ENCODE results near the gene KIAA1328.

KIAA1328 gene

DNA sequence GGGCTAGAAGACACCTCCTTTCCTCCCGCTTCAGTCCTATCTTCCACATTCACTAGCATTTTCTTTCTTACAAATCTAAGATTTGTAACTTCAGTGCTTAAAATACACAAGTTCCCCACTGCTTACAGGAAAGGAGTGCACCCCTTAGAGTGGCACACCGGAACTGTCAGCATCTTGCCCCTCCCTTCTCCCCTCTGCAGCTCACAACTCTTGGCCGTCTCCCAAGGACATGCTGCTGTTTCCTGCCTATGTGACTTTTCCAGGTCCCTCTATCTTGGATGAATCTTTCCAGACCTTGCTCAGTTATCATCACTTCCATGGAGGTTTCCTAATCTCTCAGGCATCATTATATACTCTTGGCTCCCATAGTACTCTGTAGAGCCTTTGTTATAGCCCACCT, 401.8 kb downstream of the KIAA1328 start:
- DNase-seq, result no peak

DNA sequence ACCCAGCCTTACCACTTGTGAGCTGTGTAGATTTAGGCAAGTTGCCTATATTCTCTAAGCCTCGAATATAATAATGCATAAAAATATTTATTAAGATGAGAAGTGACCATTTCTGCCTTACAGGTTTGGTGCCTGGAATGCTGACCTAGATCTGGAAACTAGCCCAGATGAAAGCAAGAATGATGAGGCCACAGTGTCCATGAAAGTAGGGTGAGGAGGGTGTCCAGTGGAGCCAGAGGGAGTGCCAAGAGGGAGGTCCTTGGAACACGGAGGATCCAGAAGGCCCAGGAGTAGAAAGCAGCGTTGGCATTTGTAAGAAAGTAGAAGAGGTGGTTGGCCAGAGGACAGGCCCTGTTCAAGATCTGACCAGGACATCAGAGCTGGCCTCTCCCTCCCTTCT, 402.3 kb downstream of the KIAA1328 start:
- no peak for DNase-seq

DNA sequence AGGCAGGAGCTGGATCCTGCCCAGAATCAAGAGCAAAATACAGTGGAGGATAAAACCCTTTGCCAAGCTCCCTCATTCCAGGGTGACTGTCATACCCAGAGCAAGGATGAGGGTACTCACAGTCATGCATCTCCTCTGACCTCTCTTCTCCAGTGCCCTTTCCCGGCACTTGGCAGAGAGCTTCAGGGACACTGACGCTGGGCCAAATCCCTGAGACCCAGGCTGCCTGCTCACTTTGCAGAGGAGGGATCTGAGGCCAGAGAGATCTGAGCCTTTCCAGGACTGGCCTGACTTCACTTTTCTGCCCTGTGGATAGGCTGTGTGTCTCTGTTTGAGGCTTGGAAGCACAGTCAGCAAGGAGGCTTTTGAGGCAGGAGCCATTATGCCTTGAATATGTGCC, 406.7 kb downstream of the KIAA1328 start:
- no peak for DNase-seq

DNA sequence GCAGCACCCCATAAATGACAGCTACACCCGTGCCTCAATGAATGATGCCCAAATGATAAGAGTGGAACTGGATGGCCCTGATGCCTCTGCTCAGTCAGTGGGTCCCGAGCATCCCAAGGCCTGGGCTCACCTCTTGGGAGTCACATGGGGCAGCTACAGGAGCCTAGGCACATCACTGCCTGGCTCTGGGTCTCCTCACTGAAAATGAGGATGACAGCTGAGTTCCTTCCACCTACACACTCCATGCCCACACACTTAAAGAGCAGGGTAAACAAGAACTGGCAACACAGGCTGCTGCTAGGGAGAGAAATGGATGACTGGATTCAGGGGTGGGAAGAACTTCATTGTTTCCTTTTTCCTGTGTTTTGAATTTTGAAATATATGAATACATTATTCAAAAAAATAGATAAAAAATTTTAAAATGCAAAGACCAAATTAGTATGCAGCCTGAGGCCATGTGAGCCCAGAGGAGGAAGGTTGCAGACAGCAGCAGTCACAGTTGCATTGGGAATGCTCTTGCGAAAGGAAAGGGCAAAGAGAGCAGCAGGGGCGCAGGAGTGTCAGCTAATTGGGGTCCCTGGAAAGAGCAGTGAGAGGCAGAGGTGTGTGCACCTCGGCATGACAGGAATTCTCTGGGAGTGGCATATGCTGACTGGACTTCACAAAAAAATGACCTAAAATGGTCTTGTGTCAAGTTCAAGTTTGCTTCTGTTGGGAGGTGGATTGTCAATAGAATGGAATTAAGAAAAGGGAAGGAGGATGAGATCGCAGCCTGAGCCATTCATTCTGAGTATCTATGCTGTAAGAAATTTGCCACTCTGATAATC, 409.6 kb downstream of the KIAA1328 start:
- no peak for DNase-seq

DNA sequence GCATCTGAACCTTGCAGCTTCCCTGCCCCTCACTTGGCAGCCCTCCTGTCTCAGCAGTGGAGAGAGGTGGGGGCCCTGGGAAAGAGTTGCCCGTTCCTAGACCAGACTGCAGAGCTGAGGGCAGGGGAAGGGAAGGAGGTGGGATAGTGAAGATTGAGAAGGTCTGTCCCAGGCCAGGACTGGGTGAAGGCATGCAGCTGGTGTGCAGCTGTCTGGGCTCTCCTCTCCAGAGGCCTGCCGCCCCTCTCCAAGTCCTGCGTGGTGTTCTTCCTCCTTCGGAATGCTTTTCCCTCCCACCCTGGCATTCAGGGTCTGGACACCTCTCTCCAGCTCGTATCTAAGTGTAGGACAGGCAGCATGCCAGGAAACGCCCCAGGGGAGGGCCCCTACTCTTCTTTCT, 413.2 kb downstream of the KIAA1328 start:
- no peak for DNase-seq

DNA sequence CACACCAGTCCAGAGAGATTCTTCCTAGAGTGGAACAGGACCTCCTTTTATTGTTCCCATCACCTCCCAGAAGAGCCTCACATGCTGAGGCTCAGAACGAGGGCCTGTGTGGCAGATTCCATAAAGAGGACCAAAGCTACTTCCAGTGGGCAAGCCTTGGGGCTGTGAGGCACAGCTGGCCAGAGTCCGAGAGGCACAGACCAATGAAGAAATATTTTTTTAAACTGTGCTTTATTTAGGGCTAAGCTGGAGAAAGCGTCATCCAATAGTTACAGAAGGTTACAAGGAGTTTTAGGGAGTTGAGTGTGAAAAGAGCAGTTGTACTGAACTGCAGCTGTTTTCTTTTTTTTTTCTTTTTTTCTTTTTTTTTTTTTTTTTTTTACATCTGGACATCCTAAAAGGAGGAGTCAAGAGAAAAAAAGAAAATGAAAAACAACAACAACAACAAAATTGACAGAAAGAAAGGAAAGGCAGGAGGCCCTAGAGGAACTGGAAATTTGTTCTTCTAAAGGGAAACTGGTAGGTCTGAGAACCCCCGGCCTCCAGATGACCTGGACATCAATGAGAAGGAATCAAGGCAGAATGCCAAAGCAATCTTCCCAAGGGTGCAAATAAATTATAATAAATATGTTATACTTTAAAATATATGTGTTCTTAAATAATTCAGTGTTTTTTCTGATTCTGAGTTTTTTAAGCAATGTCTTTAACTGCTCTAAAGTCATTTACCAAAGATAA, 414.1 kb downstream of the KIAA1328 start:
- no peak for DNase-seq

DNA sequence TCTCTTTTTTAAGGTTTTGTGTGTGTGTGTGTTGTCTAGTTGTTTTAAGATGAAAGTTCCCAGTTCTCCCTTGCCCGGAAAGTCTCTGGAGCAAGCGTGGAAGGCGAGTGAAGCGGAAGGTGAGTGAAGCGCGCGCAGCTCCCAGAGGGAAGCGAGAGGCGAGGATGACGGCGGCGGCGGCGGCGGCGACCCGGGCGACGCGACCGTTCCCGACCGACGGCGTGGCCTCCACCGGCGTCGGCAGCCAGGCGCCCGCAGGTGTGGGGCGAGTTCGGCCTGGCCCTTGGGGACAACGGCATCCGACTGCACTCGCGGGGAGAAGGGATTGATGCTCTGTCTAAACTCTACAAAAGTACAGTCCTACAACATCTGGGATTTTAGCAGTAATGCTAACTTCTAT, 414.8 kb downstream of the KIAA1328 start:
- DNase-seq, result no peak

DNA sequence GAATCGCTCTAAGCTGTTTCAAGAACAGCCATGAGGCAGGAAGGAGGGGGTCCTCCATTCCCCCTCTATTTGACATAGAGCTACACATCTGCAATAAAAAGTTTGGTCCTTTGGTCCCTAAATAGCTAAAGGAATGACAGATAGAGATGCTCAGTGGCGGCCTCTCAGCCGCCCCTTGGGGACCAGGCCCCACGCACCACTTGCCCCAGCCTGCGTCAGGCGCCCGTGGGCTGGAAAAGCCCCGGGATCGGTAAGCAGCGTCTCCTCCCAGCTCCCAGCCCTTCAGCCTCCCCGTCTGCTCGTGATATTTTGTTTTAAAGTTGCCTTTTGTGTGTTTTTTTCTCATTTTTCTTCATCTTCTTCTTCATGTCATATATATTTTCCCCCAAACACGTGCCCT, 415.7 kb downstream of the KIAA1328 start:
- no peak for DNase-seq

DNA sequence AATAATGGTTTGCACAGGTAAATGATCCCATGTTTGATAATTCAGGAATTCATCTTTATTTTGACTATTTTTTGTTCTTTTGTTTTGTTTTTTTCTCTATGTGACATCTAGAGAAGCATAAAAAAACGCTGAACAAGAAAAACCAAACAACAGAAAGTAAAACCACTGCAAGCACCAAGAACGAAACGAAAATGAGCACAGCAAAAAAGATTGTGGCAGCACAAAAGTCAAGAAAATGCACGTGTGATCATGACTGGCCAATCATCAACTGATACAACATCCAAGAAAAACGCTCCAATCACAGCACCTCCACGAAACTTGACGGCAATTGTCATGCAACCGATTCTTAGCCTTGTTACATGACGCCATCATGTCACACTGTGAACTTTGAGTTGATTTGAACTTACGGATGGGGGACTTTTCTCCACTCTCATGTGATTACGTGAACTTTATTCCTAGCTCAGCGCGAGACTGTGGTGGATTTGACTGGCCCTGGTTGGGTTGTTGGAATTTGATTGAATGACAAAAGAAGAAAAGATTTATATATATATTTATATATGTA, 417.9 kb downstream of the KIAA1328 start:
- DNase-seq, result no peak

DNA sequence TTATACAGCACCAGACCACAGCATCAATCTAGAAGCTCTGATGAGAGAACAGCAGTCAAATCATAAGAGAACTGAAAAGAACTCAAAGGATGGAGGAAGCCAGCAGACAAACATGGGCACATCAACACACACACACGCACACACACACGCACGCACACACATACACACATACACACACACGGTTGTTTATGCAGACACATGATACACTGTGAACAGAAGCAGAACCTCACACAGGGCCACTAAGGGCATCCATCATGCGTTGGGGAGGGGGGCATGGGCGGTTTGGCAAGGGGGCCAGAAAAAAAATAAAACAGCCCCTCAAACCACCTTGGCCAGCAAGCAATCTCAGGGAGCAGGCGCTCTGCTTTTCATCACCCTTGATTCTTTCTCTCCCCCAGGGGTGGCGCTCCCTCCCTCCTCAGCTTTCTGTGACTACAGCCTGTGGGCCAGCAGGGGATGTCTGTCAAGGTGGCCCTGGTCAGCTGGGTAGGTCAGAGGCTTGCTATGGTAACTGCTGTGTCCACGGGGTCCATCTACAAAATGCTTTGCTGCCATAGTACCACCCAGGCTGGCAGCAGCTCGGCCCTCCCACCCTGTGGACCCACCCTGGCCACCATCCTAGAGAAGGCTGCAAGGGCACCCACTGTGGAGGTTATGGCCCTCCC, 418.7 kb downstream of the KIAA1328 start:
- DNase-seq, result no peak

DNA sequence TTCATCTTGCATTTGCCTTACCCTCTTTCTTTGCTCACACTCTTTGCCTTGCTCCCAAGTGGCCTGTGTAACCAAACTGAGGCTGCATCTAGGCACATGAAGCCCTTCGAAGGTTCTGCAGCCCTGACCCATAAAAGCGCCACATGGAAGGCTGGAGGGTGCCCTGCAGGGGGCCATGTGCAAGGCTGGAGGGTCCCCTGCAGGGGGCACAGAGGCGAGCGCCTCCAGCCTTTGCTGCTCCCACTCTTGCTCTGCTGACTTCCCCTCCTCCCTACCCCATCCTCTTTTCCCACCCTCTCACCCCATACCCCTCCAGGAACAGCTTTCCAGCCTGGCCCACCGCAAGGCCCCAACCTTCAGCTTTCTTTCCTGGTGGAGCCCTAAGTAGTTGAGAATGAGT, 419.4 kb downstream of the KIAA1328 start:
- DNase-seq, result no peak

DNA sequence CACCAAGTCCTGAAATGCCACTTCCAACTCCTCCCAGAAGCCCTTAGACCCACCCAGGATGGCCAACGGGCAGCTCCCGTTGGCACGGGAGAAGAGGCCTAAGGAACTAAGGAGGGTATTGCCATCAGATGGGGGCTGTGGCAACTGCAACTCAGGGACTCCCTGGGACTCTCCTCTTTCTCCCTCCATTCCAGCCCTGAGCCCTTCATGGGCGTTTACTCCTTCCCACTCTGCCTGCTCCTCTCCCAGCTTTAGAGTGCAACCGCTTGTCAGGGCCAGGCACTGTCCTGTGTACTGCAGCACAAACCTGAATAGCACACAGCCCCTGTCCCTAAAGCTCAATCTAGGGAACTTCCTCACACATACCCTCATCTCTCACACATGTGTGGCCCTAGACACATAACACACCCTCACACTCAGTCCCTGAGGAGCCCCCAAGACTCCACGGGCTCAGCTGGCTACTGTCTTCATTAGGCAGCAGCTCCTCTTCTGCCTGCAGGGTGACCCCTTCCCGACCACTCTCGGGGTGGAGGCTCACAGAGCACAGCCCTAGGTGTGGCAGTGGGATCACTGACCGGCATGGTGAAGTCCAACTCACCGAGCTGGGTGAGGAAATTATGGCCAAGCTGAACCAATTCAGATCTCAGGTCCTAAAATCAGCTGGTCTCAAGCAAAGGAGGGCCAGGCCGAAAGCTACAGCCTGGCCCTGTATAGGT, 420.4 kb downstream of the KIAA1328 start:
- no peak for DNase-seq

DNA sequence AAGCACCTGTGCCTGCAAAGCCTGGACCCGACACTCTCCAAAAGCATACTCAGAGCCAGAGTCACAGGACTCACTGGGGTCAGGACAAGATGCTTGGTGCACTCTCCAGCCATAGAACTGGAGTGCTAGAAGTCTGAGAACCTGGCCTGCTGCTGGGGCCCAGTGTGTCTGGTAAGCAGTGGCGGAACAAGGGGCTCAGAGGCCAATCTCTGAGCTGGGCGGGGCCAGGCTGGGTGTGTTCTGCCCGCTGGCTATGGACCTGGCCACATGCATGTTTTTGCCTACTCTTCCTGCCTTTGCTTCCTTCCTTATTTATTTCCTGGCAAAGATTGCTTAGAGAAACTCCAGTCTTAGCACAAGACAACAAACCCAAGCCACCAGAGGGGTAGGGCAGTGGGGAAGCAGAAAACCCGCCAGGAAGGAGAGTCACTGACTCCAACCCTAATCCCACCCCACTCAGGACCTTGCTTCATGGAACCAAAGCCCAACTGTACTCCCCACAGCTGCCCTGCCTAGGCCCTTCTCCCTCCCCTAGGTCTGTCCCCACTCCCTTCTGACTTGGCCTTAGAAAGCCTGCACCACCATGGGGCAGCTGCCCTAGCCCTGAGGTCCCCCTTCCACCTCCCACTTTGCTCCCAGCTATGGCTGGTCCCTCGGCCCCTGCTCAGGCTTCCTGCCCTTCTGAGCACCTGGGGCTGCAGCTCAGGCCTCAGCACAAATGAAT, 421.1 kb downstream of the KIAA1328 start:
- no peak for DNase-seq

DNA sequence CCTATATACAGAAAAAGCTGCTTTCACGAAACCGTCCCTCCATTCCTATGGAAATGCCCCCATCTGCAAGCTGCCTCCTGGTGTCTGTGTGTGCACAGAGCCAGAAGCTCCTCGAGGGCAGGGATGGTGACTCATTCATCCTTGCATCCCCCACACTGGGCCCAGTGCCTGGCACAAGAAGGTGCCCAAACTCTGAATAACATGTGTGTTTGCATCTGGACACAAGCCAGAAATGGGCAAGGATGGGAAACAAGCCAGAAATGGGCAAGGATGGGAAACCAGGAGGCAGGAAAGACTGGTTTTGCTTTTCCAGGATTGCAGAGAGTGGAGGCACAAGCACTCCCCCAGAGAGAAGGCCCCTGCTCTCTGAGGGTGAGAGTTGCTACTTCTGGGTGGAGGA, 422.8 kb downstream of the KIAA1328 start:
- no peak for DNase-seq

DNA sequence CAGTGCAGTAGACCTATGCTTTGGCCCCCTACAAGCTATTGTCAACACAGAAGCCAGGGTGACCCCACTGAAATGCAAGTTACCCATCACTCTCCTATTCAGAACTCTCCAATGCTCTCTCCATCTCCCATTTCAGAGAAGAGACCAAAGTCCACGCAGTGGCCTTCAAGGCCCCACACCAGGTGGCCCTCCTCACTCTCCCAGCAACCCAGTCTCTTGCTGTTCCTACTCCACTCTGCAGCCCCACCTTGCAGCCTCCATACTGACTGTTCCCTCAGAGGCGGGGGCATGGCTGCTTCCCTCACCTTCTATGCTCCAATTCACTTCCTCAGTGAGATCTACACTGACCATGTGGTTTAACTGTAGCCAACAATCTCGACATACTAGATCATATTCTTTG, 423.4 kb downstream of the KIAA1328 start:
- no peak for DNase-seq

DNA sequence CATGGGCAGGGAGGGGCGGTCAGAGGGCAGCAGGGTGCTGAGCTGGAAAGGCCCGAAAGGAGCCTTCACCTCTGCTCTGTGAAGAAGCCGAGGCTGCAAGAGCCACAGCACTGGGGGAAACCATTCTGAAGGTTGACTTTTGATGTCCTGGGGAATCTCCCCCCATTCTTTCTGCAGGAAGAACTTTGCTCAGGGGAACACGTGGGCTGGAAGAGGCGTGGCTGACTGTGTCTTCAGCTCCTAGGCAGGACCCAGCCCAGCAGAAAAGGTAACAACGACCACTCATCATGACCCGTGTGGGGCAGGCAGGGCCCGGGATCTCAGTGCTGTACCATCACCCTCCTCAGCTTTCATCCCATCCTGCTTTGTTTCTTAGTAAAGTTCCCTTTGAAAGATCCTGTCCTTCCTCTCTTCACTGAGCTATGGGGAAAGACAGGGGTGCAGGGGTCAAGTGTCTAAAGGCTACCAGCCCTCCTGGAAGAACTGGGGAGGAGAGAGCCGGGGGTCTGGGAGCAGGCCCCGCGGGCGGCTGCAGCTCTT, 424.0 kb downstream of the KIAA1328 start:
- no peak for DNase-seq

DNA sequence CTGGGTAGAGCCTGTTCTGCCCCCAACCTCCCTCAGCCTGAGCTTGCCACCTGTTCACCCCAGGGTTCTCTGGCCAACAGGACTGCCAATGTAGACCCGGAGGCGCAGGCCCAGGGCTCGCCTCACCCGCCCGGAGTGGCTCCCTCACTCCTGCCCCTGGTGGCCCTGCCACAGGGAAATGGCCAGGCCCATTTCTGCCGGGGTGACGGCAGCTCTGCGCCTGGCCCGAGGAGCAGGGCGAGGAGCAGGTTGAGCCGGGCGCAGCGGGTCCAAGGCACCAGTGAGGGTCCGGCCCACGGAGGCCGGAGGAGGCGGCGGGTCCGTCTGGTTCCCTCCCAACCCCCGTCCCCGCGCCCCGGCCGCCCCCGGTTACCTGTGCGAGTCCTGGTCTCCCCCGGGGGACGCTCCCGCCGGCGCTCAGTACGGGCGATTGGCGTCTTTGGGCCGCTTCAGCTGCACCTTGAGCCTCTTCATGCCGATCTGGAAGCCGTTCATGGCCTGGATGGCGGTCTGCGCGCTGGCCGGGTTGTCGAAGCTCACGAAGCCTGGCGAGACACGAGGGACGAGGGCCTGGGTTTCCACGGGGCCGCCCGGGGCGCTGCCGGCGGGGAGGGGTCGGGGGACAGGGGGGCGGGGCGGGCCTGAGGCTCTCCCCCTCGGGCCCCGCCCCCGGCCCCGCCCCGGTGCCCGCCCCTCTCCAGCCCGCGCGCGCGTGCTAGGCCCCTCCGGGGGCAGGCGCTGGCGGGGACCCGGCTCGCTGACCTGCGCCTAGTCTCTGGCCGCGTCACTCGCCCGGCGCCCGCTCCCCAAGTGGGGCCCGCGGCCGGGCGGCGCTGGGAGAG, 424.7 kb downstream of the KIAA1328 start:
- no peak for DNase-seq

DNA sequence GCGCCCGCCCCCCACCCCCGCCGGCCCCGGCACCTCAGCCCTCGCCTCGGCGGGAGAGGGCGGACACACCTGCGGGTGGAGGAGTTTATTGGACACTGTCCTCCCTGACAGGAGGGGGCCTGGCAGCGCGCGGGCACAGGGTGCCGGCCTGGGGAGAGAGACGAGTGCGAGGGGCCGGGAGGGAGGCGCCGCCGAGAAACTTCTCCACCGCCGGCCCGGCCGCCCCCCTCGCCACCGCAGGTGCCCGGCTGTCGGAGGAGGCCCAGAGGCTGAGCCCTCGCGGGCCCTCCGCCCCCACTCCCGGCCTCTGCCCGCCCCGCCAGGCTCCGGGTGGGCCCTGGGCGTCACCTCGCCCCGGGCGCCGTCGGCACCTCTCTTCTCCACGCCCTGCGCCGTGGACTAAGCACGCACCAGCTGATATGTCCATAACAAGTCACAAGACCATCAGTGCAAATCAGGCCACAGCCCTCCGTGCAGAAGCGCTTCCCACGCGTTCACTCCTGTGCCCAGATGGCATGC, 425.4 kb downstream of the KIAA1328 start:
- no peak for DNase-seq

DNA sequence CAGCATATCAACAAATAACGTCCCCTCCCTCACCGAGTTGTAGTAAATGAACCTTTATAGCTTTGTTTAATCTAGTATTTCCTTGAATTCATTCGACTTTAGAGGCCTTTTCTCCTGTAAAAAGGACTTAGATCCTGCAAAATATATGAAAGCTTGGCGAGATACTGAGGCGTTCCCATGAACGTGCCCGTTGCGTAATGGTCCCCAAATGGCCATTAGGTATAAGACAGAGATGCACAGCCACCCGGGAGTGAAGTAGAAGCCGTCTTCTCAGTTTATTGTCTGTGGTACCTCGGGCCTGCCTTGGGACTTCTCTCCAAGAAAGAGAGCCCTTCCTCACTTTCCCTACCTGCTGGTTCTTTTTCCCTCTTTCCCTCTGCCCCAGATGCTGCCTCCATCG, 426.0 kb downstream of the KIAA1328 start:
- no peak for DNase-seq

DNA sequence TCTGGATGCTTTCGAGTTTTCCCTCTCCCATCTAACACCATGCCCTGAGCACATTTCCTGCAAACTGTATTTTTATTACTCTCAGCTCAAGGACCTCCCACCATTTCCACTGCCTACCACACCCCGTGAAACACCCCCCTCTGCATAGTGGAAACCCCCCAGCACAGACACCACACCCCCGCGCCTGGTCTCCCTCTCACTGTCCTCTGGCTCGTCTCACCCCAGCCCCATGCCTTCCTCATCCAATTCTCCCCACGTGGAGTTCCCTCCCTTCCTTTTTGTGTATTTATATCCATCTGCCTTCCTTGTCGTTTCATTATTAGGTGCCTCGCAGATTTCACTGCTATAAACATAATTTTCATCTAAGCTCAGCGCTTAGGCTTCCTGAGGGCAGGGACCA, 429.2 kb downstream of the KIAA1328 start:
- no peak for DNase-seq

DNA sequence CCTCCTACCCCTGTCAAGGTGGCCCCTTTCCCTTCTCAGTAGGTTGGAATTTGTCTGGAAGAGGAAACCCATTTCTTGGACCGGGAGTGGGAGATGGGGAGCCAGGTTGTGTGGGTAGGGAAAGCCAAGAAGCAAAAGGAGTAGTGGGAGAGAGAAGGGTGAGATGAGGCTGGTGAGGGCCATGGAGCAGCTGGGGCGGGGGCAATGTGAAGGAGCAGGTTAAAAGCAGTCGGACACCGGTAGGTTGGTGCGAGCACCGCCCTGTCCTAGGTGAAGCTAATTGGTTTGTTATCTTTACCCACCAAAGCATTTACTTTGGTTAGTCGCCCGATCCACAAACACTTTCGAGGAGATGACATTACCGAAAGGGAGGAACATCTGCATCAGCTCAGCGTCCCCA, 429.9 kb downstream of the KIAA1328 start:
- DNase-seq, result no peak

Data from effector CD4-positive, alpha-beta T cell (primary cell).